ENCODE results near the gene HMG20B. TPM values are rescaled to one million over a fixed set of nuclear protein-coding genes. Genes with fewer than 3 reads are reported as not detected.

Gene HMG20B
- total RNA-seq, 1 experiment from 2014 or later = 58.1 TPM

DNA sequence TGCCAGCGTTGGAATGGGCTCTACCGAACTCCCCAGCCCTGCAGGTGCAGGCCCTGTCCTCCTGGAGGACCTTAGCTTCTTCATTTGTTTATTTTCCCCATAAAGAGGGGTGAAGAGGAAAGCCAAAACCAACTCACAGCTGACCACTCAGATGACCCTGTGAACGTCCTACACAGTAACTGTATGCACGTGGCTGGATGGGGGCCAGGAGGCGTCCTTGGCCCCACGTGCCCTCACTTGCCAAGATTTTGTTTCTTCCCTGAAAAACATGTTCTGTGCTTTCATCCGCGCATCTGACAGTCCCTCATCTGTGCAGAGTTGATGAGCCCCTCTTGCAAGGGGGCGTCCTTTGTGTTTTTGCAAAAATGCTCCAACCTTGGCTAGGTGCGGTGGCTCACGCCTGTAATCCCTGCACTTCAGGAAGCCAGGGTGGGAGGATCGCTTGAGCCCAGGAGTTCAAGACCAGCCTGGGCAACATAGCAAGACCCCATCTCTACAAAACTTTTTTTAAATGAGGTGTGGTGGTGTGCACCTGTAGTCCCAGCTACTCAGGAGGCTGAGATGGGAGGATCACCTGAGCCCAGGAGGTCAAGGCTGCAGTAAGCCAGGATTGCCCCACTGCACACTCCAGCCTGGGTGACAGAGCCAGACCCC, 39.1 kb upstream of the HMG20B start:
- DNase-seq = no peak
- no peaks in the 10 kb centered on the region for H3K27me3 Mint-ChIP-seq (ENCODE audit: unreplicated experiment)
- intact Hi-C loops (cut with micrococcal nuclease; ENCODE audit: unreplicated experiment) = no loop called here
- CTCF ChIA-PET = interaction anchor here (0.6 kb wide), 1 partner anchor 157 kb away, joined by 3 read pairs; no protein-coding TSS in a partner anchor
- no peaks in the 10 kb centered on the region for H3K9me3 Mint-ChIP-seq (ENCODE audit: low read depth, unreplicated experiment)
- BruUV-seq (replicated peaks) = no TSS peak
- TF ChIP-seq, protein P1, sequence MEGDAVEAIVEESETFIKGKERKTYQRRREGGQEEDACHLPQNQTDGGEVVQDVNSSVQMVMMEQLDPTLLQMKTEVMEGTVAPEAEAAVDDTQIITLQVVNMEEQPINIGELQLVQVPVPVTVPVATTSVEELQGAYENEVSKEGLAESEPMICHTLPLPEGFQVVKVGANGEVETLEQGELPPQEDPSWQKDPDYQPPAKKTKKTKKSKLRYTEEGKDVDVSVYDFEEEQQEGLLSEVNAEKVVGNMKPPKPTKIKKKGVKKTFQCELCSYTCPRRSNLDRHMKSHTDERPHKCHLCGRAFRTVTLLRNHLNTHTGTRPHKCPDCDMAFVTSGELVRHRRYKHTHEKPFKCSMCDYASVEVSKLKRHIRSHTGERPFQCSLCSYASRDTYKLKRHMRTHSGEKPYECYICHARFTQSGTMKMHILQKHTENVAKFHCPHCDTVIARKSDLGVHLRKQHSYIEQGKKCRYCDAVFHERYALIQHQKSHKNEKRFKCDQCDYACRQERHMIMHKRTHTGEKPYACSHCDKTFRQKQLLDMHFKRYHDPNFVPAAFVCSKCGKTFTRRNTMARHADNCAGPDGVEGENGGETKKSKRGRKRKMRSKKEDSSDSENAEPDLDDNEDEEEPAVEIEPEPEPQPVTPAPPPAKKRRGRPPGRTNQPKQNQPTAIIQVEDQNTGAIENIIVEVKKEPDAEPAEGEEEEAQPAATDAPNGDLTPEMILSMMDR (IDR thresholded peaks at IDR 0.05; ENCODE audit: unreplicated experiment) = no peak
- H3K4me3 Mint-ChIP-seq (ENCODE audit: low read depth, unreplicated experiment) = no peak overlapping the region
- H3K27ac Mint-ChIP-seq (ENCODE audit: unreplicated experiment) = no peak overlapping the region
- no peaks in the 10 kb centered on the region for H3K4me1 Mint-ChIP-seq (ENCODE audit: low read depth, unreplicated experiment)
- H3K36me3 Mint-ChIP-seq (ENCODE audit: insufficient read depth, unreplicated experiment) = peaks cover 59% of the 10 kb centered on the region

GRCh38 chr19:3534375-3535234, 38.1 kb upstream of the HMG20B start:
- no peaks in the 10 kb centered on the region for H3K9me3 Mint-ChIP-seq (ENCODE audit: low read depth, unreplicated experiment)
- H3K27ac Mint-ChIP-seq (ENCODE audit: unreplicated experiment) = no peak overlapping the region
- DNase-seq = no peak
- BruUV-seq (replicated peaks) = no TSS peak
- H3K4me1 Mint-ChIP-seq (ENCODE audit: low read depth, unreplicated experiment) = no peaks in the 10 kb centered on the region
- no peak overlapping the region for H3K4me3 Mint-ChIP-seq (ENCODE audit: low read depth, unreplicated experiment)
- CTCF ChIA-PET = no interaction called here
- peaks cover 65% of the 10 kb centered on the region for H3K36me3 Mint-ChIP-seq (ENCODE audit: insufficient read depth, unreplicated experiment)
- intact Hi-C loops (cut with micrococcal nuclease; ENCODE audit: unreplicated experiment) = no loop called here
- no peaks in the 10 kb centered on the region for H3K27me3 Mint-ChIP-seq (ENCODE audit: unreplicated experiment)
- TF ChIP-seq, protein P1 (IDR thresholded peaks at IDR 0.05; ENCODE audit: unreplicated experiment) = no peak

DNA sequence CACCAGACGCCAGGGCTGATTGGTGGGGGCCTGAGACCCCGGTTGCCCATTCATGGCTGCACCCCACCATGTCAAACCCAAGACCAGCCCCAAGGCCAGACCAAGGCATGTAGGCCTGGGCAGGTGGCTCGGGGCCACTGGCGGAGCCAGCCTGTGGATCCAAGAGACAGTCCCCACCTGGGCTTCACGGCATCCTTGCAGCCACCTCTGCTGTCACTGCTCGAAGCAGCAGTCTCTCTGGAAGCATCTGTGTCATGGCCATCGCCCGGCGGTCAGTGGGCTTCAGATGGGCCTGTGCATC, 37.6 kb upstream of the HMG20B start:
- Mint-ChIP-seq H3K27ac (ENCODE audit: unreplicated experiment) (no peak overlapping the region), H3K9me3 (ENCODE audit: low read depth, unreplicated experiment) (no peaks in the 10 kb centered on the region), H3K27me3 (ENCODE audit: unreplicated experiment) (no peaks in the 10 kb centered on the region), H3K36me3 (ENCODE audit: insufficient read depth, unreplicated experiment) (peaks cover 70% of the 10 kb centered on the region), H3K4me3 (ENCODE audit: low read depth, unreplicated experiment) (no peak overlapping the region), H3K4me1 (ENCODE audit: low read depth, unreplicated experiment) (no peaks in the 10 kb centered on the region)
- CTCF ChIA-PET = interaction anchor here (0.7 kb wide), 1 partner anchor 91 kb away, joined by 7 read pairs; no protein-coding TSS in a partner anchor
- no peak for DNase-seq
- intact Hi-C loops (cut with micrococcal nuclease; ENCODE audit: unreplicated experiment) = no loop called here
- BruUV-seq (replicated peaks) = no TSS peak
- TF ChIP-seq, protein P1 (IDR thresholded peaks at IDR 0.05; ENCODE audit: unreplicated experiment) = no peak

- BruUV-seq (replicated peaks) = no TSS peak
- no peaks in the 10 kb centered on the region for H3K9me3 Mint-ChIP-seq (ENCODE audit: low read depth, unreplicated experiment)
- peaks cover 72% of the 10 kb centered on the region for H3K36me3 Mint-ChIP-seq (ENCODE audit: insufficient read depth, unreplicated experiment)
- H3K27me3 Mint-ChIP-seq (ENCODE audit: unreplicated experiment) = no peaks in the 10 kb centered on the region
- H3K4me1 Mint-ChIP-seq (ENCODE audit: low read depth, unreplicated experiment) = no peaks in the 10 kb centered on the region
- intact Hi-C loops (cut with micrococcal nuclease; ENCODE audit: unreplicated experiment) = no loop called here
- CTCF ChIA-PET = interaction anchor here (0.7 kb wide), 1 partner anchor 91 kb away, joined by 7 read pairs; no protein-coding TSS in a partner anchor
- TF ChIP-seq, protein P1 (IDR thresholded peaks at IDR 0.05; ENCODE audit: unreplicated experiment) = no peak
- H3K27ac Mint-ChIP-seq (ENCODE audit: unreplicated experiment) = no peak overlapping the region
- no peak for DNase-seq
- H3K4me3 Mint-ChIP-seq (ENCODE audit: low read depth, unreplicated experiment) = no peak overlapping the region
These were observed 37.2 kb upstream of the HMG20B start for GRCh38 chr19:3535563-3535965.
